Ovary (tissue), 9 donors: ENCODE measurements around the gene FAM170B. TPM values are rescaled to one million over a fixed set of nuclear protein-coding genes. Genes with fewer than 3 reads are reported as not detected.

Experiments used
- DNase-seq, 5 donors: peaks; one replicate each; pipeline ENCODE4 v3.0.0-alpha.2; 2019 to 2020
- H3K27ac ChIP-seq, 2 donors: fragments of 200-600 bp; one replicate each; pipeline versions ENCODE4 v1.5.1 to v1.8.0; 2019 to 2022
- H3K27me3 ChIP-seq: fragments of 200-600 bp; one replicate; pipeline ENCODE4 v1.8.0; 2022
- H3K36me3 ChIP-seq: fragments of 200-600 bp; sonication (generic); one replicate; pipeline ENCODE4 v1.5.1; 2019
- H3K4me1 ChIP-seq: one replicate; pipeline ENCODE4 v1.8.1; 2013; ENCODE audit warnings: mild to moderate bottlenecking, moderate library complexity; ENCODE audit not compliant: insufficient read depth
- H3K4me3 ChIP-seq: fragments of 200-600 bp; sonication (generic); one replicate; pipeline ENCODE4 v1.5.1; 2017
- H3K9me3 ChIP-seq, 2 donors: fragments of 200-600 bp in 1 of 2; sonication (generic) in 1 of 2; one replicate each; pipeline versions ENCODE4 v1.5.1 to v1.8.1; 2013 to 2019; ENCODE audit warnings: mild to moderate bottlenecking in 1 of 2, moderate library complexity in 1 of 2
- CTCF ChIP-seq, 3 donors: fragments of 450-650 bp in 2 of 3; fragments of 200-600 bp in 1 of 3; IDR thresholded peaks; one replicate each; pipeline versions ENCODE4 v1.5.1 to v1.8.0; 2016 to 2022; ENCODE audit warnings: antibody characterized with exemption in 3 of 3, mild to moderate bottlenecking in 1 of 3
- EP300 ChIP-seq: sonication (generic); formaldehyde crosslinking; IDR thresholded peaks from one replicate; pipeline ENCODE4 v1.6.1; 2017; ENCODE audit warnings: antibody characterized with exemption
- POLR2A ChIP-seq: fragments of 450-650 bp; IDR thresholded peaks from one replicate; pipeline ENCODE4 v1.6.1; 2017; ENCODE audit warnings: antibody characterized with exemption, mild to moderate bottlenecking, moderate library complexity
- WGBS, 3 donors: extraction: QIAGEN DNeasy Blood & Tissue Kit in 1 of 3; methylation state at CpG; one replicate each; pipeline versions ENCODE4 v1.1.5 to v1.1.7; 2013 to 2017; 5-methylcytosine and 5-hydroxymethylcytosine counted together
- intact Hi-C, 4 donors: fragments of 100-400 bp; cut with DNase I; formaldehyde crosslinking; loops; one replicate each; pipeline versions ENCODE4 v1.11.0 to v1.15.1; 2022 to 2023
- polyA plus RNA-seq, 2 donors: library from polyadenylated mRNA; stranded (reverse); fragments of 200-250 nt in 1 of 2; fragments of 350-450 nt in 1 of 2; fragmentation: Illumina TruSeq in 1 of 2; extraction: RNeasy Lipid Tissue Mini Kit (QIAGEN cat#74804) in 1 of 2; gene quantifications; one replicate each; pipeline ENCODE4 v1.2.3, GENCODE V29; 2013 to 2014
- total RNA-seq, 7 donors: library from RNA; depleted of rRNA in 2 of 7; stranded (reverse); fragments of >200 nt in 2 of 7; fragmentation: NEBNext Ultra II Directional in 3 of 7; extraction: Animal tissue kit (Norgen Biotek cat#: 25700) in 3 of 7; gene quantifications; one replicate each; pipeline versions ENCODE4 v1.1.0 to v1.2.4, GENCODE V29; 2016 to 2023
- donor health status: DM: no; HTN: no; CAD: no; lungs with moderate emphysema.
- donor health status: DM: no; HTN: no; CAD: no.
- donor health status: Bipolar disorder and iron deficiency.
- donor health status: DM: yes; HTN: yes; CAD: no.
- donor health status: DM: no; HTN: no; CAD: no.
- donor health status: DM: yes; HTN: yes; CAD: no.

The FAM170B gene
- total and polyA plus RNA-seq, 9 donors, result not detected

- WGBS, 3 donors, result 94 to 97% (median 95%) methylated on average over 8 of the region's 8 CpGs
- Histone ChIP-seq H3K4me1 (no peaks in the 10 kb centered on the region), H3K9me3 (no peaks in the 10 kb centered on the region), H3K27ac (no peak overlapping the region), H3K36me3 (no peaks in the 10 kb centered on the region), H3K27me3 (no peaks in the 10 kb centered on the region), H3K4me3 (no peak overlapping the region)
- intact Hi-C loops, result no loop called here
- no peak for DNase-seq
- TF ChIP-seq POLR2A, result no peak
- no peak for TF ChIP-seq CTCF (IDR thresholded peaks at IDR 0.05)
- no peak for TF ChIP-seq EP300
Measured at GRCh38 chr10:49175587-49176309, 41.9 kb upstream of the FAM170B start.

- no peak overlapping the region for H3K4me3 ChIP-seq
- intact Hi-C loops, result loop anchor here in 1 of 4 donors (5.0 kb wide), 1 partner anchor 198 kb away; no protein-coding TSS in a partner anchor
- H3K36me3 ChIP-seq, result no peaks in the 10 kb centered on the region
- 83 to 87% (median 85%) methylated on average over 10 of the region's 10 CpGs for WGBS, 3 donors
- no peaks in the 10 kb centered on the region for H3K9me3 ChIP-seq
- H3K27ac ChIP-seq, result no peak overlapping the region
- no peak for TF ChIP-seq CTCF (IDR thresholded peaks at IDR 0.05)
- no peak for TF ChIP-seq POLR2A
- TF ChIP-seq EP300, result no peak
- no peaks in the 10 kb centered on the region for H3K27me3 ChIP-seq
- DNase-seq, result no peak
- H3K4me1 ChIP-seq, result no peaks in the 10 kb centered on the region
Measured at GRCh38 chr10:49174926-49175500, 41.2 kb upstream of the FAM170B start.

DNA sequence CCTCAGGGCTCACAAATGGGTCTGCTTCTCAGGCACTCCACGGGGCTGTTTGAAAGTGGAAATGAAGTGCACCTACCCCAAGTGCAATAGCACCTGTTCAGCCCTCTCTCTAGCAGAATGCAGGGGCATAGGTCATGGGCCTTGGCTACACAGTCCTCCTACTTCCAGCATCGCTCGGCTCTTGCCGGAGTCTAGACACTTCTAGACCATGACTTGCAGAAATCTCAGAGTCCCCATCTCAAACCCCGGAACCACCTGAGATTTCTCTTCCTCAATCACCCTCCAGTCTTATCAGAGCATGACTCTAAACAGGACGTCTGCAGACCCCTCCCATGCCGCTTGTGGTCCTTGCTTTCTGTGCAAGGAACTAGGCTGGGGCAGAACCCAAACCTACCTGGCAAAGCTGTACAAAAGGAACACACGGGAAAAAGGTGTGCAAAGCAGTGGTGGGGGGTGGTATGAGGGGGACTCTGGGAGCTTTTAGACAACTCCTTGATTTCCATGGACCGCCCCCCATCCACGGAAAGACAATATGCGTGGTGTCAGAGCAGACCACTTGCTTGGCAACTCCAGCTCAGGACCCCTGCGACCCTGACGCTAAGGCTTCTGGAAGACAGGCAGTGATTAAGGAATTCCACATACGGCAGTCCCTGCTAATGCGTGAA lies 40.6 kb upstream of the FAM170B start:
- intact Hi-C loops, result loop anchor here in 1 of 4 donors (5.0 kb wide), 1 partner anchor 197 kb away; no protein-coding TSS in a partner anchor
- Histone ChIP-seq H3K4me3 (no peak overlapping the region), H3K4me1 (no peaks in the 10 kb centered on the region), H3K27ac (no peak overlapping the region), H3K36me3 (no peaks in the 10 kb centered on the region), H3K27me3 (no peaks in the 10 kb centered on the region), H3K9me3 (no peaks in the 10 kb centered on the region)
- no peak for DNase-seq
- TF ChIP-seq CTCF (IDR thresholded peaks at IDR 0.05) (no peak), EP300 (no peak), POLR2A (no peak)
- 76 to 85% (median 78%) methylated on average over 14 to 15 of the region's 15 CpGs for WGBS, 3 donors

- Histone ChIP-seq H3K27ac (no peak overlapping the region), H3K4me1 (no peaks in the 10 kb centered on the region), H3K36me3 (no peaks in the 10 kb centered on the region), H3K4me3 (no peak overlapping the region), H3K9me3 (no peaks in the 10 kb centered on the region), H3K27me3 (no peaks in the 10 kb centered on the region)
- intact Hi-C loops, result loop anchor here in 1 of 4 donors (5.0 kb wide), 1 partner anchor 197 kb away; no protein-coding TSS in a partner anchor
- WGBS, 3 donors, result 73 to 96% (median 84%) methylated on average over 4 of the region's 4 CpGs
- no peak for TF ChIP-seq EP300
- no peak for TF ChIP-seq CTCF (IDR thresholded peaks at IDR 0.05)
- no peak for TF ChIP-seq POLR2A
- DNase-seq, result no peak
Measured at GRCh38 chr10:49173853-49174252, 40.0 kb upstream of the FAM170B start.
